Testis (tissue), 2 donors: ENCODE data around the gene SLC13A5.

ENCODE experiments used
- POLR2A ChIP-seq: fragments of 450-650 bp; IDR thresholded peaks from one replicate; pipeline ENCODE4 v1.6.1; 2017; ENCODE audit warnings: antibody characterized with exemption, mild to moderate bottlenecking, moderate library complexity
- TF ChIP-seq, protein P1 (sequence below), 3 experiments: fragments of 450-650 bp in 2 of 3; fragments of 200-600 bp in 1 of 3; sonication (generic) in 1 of 3; IDR thresholded peaks; one replicate each; pipeline ENCODE4 v1.5.1; 2016 to 2019; ENCODE audit warnings: antibody characterized with exemption in 3 of 3, mild to moderate bottlenecking in 2 of 3, moderate library complexity in 1 of 3

DNA sequence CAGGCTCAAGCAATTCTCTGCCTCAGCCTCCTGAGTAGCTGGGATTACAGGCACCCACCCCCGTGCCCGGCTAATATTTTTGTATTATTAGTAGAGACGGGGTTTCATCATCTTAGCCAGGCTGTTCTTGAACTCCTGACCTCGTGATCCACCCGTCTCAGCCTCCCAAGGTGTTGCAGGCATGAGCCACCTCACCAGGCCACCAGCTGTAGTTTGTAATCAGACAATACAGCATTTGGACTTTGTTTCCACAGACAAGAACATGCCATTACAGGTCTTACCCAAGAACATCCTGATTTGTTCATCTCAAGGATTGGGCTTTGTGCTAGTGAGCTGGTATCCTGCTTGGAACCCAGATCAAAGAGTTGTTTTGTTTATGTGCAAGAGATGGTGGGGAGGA is 31.5 kb downstream of the SLC13A5 start:
- TF ChIP-seq, protein P1, sequence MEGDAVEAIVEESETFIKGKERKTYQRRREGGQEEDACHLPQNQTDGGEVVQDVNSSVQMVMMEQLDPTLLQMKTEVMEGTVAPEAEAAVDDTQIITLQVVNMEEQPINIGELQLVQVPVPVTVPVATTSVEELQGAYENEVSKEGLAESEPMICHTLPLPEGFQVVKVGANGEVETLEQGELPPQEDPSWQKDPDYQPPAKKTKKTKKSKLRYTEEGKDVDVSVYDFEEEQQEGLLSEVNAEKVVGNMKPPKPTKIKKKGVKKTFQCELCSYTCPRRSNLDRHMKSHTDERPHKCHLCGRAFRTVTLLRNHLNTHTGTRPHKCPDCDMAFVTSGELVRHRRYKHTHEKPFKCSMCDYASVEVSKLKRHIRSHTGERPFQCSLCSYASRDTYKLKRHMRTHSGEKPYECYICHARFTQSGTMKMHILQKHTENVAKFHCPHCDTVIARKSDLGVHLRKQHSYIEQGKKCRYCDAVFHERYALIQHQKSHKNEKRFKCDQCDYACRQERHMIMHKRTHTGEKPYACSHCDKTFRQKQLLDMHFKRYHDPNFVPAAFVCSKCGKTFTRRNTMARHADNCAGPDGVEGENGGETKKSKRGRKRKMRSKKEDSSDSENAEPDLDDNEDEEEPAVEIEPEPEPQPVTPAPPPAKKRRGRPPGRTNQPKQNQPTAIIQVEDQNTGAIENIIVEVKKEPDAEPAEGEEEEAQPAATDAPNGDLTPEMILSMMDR (IDR thresholded peaks at IDR 0.05) = no peak
- no peak for TF ChIP-seq POLR2A
